Endothelial cell of umbilical vein (primary cell): ENCODE data around the gene HECW1. TPM values are rescaled to one million over a fixed set of nuclear protein-coding genes. Genes with fewer than 3 reads are reported as not detected.

Experiments used
- BruUV-seq: library from RNA; stranded (reverse); fragments of 400-500 nt; replicated peaks from 2 replicates; lab custom pipeline; 2021; lab: Mats Ljungman, UMichigan
- CTCF ChIA-PET: fragments of 300-600, 350-600 bp; sonication (Branson Sonifier 250); formaldehyde crosslinking; loops from one replicate; lab custom pipeline; 2021; ENCODE audit warnings: antibody characterized with exemption, inconsistent platforms; lab: Charles Lee
- POLR2A ChIA-PET: fragments of 300-600, 350-600 bp; sonication (Branson Sonifier 250); formaldehyde crosslinking; loops from one replicate; lab custom pipeline; 2021; ENCODE audit warnings: antibody characterized with exemption, inconsistent platforms; lab: Charles Lee
- DNase-seq: peaks from one replicate; pipeline ENCODE4 v3.0.0-alpha.2; 2011; ENCODE audit warnings: low read depth, low spot score
- FAIRE-seq: peaks from 2 replicates; lab custom pipeline; 2011; peaks lifted over from hg19 to GRCh38; lab: Jason Lieb, UNC
- H2AFZ ChIP-seq: 2 replicates; pipeline ENCODE4 v1.6.0; 2012; ENCODE audit warnings: low read depth, low read length, control low read depth, inconsistent platforms
- H3K27ac ChIP-seq: 2 replicates; pipeline ENCODE4 v1.5.1; 2011; ENCODE audit warnings: low read depth, mild to moderate bottlenecking, control low read depth, low read length, moderate library complexity; ENCODE audit not compliant: insufficient read depth
- H3K27me3 ChIP-seq, 2 experiments: 2 replicates each; pipeline versions ENCODE4 v1.6.0 to v1.6.1; 2011; ENCODE audit warnings: low read length in 2 of 2, mixed read lengths in 1 of 2; ENCODE audit not compliant: control insufficient read depth in 2 of 2, insufficient read depth in 2 of 2
- H3K36me3 ChIP-seq, 2 experiments: 2 replicates in 1 of 2; 3 replicates in 1 of 2; pipeline ENCODE4 v1.5.1; 2011; ENCODE audit warnings: low read length in 2 of 2, mild to moderate bottlenecking in 1 of 2, moderate library complexity in 1 of 2; ENCODE audit not compliant: control insufficient read depth in 2 of 2, insufficient read depth in 2 of 2; ENCODE audit errors: extremely low read depth in 1 of 2
- H3K4me1 ChIP-seq: 3 replicates; pipeline ENCODE4 v1.5.1; 2011; ENCODE audit warnings: mild to moderate bottlenecking, low read length; ENCODE audit not compliant: control insufficient read depth, insufficient read depth; ENCODE audit errors: extremely low read depth
- H3K4me2 ChIP-seq: 2 replicates; pipeline ENCODE4 v1.6.1; 2011; ENCODE audit warnings: low read length, control low read depth, mixed read lengths; ENCODE audit not compliant: insufficient read depth
- H3K4me3 ChIP-seq, 3 experiments: fragments of 200-600 bp in 1 of 3; sonication (generic), shearing (Covaris generic) in 1 of 3; replicated peaks in 1 of 3; 2 replicates each; pipeline ENCODE4 v1.5.1; 2011 to 2016; ENCODE audit warnings: control low read depth in 3 of 3, low read length in 3 of 3, mild to moderate bottlenecking in 2 of 3, inconsistent platforms in 1 of 3, low read depth in 1 of 3, moderate library complexity in 1 of 3; ENCODE audit not compliant: insufficient read depth in 1 of 3
- H3K79me2 ChIP-seq: 2 replicates; pipeline ENCODE4 v1.6.0; 2012; ENCODE audit warnings: low read length, inconsistent platforms; ENCODE audit not compliant: control insufficient read depth, insufficient read depth
- H3K9ac ChIP-seq: replicated peaks from 2 replicates; pipeline ENCODE3; 2011; ENCODE audit warnings: low read length, control low read depth; ENCODE audit not compliant: insufficient read depth; ENCODE audit errors: extremely low read depth
- H3K9me1 ChIP-seq: replicated peaks from 3 replicates; pipeline ENCODE4 v1.6.0; 2011; ENCODE audit warnings: mild to moderate bottlenecking, low read length; ENCODE audit not compliant: control insufficient read depth, insufficient read depth; ENCODE audit errors: extremely low read depth
- H3K9me3 ChIP-seq: replicated peaks from 2 replicates; pipeline ENCODE4 v1.5.1; 2012; ENCODE audit warnings: low read length, inconsistent platforms; ENCODE audit not compliant: control insufficient read depth, insufficient read depth
- H4K20me1 ChIP-seq: replicated peaks from 2 replicates; pipeline ENCODE3; 2011; ENCODE audit warnings: mild to moderate bottlenecking, low read length; ENCODE audit not compliant: control insufficient read depth, insufficient read depth; ENCODE audit errors: extremely low read depth
- CTCF ChIP-seq, 2 donors: IDR thresholded peaks; 1 replicate in 1 of 2; 2 replicates in 1 of 2; pipeline ENCODE4 v1.5.1; 2011; ENCODE audit warnings: low read length in 2 of 2, mild to moderate bottlenecking in 2 of 2, moderate library complexity in 2 of 2, control low read depth in 1 of 2, inconsistent platforms in 1 of 2, low read depth in 1 of 2; ENCODE audit not compliant: insufficient read depth in 1 of 2; ENCODE audit errors: extremely low read depth in 1 of 2
- EZH2 ChIP-seq: IDR thresholded peaks from 2 replicates; pipeline ENCODE4 v1.6.1; 2012; ENCODE audit warnings: borderline replicate concordance, low read depth, mild to moderate bottlenecking, moderate library complexity, low read length, inconsistent platforms; ENCODE audit not compliant: severe bottlenecking
- FOS ChIP-seq: IDR thresholded peaks from 2 replicates; pipeline ENCODE4 v1.6.1; 2011; ENCODE audit warnings: mild to moderate bottlenecking, low read length, moderate library complexity, borderline replicate concordance; ENCODE audit not compliant: insufficient read depth
- GATA2 ChIP-seq: IDR thresholded peaks from 2 replicates; pipeline ENCODE4 v1.7.0; 2011; ENCODE audit warnings: low read depth, mild to moderate bottlenecking, moderate library complexity, mixed read lengths, low read length; ENCODE audit not compliant: insufficient read length, insufficient read depth
- JUN ChIP-seq: IDR thresholded peaks from 2 replicates; pipeline ENCODE4 v1.6.1; 2011; ENCODE audit warnings: borderline replicate concordance, low read depth; ENCODE audit not compliant: insufficient read length, insufficient read depth
- MYC ChIP-seq: IDR thresholded peaks from one replicate; pipeline ENCODE4 v1.6.1; 2011; ENCODE audit warnings: mild to moderate bottlenecking, low read depth, low read length
- POLR2AphosphoS5 ChIP-seq: IDR thresholded peaks from 2 replicates; pipeline ENCODE4 v1.6.1; 2012; ENCODE audit warnings: low read depth, mild to moderate bottlenecking, control low read depth, low read length, moderate library complexity; ENCODE audit not compliant: insufficient read depth
- dilution Hi-C: fragments of 300-500 bp; cut with MboI; formaldehyde crosslinking; loops from one replicate; pipeline ENCODE4 v1.15.0; 2019; ENCODE audit warnings: low sequenced_read_pairs; ENCODE audit not compliant: extremely low pct_ligation_motif_present
- intact Hi-C: fragments of 100-400 bp; cut with micrococcal nuclease; formaldehyde crosslinking; loops from one replicate; pipeline ENCODE4 v1.10.0; 2022
- polyA plus RNA-seq, 4 experiments: library from polyadenylated mRNA; depleted of rRNA in 3 of 4; stranded (reverse) in 3 of 4; unstranded in 1 of 4; fragments of >200 nt; gene quantifications; 2 replicates each; pipeline versions ENCODE4 v1.2.1 to v1.2.3, GENCODE V29; 2011 to 2012; ENCODE audit warnings: missing spikeins in 1 of 4
- total RNA-seq: library from RNA; stranded (reverse); gene quantifications from 2 replicates; pipeline ENCODE4 v1.2.3, GENCODE V29; 2021

The HECW1 gene
- total and polyA plus RNA-seq, 2 donors (not counting 3 experiments of a cell fraction or from before 2014, with no cell fraction given): not detected

GRCh38 chr7:43325595-43325994 is 213.1 kb downstream of the HECW1 start:
- Histone ChIP-seq H3K4me2 (no peak overlapping the region), H3K4me1 (no peaks in the 10 kb centered on the region), H3K9me1 (no peaks in the 10 kb centered on the region), H3K36me3 (no peaks in the 10 kb centered on the region), H3K27ac (no peak overlapping the region), H4K20me1 (no peaks in the 10 kb centered on the region), H3K27me3 (no peaks in the 10 kb centered on the region), H2AFZ (no peak overlapping the region), H3K4me3 (no peak overlapping the region), H3K79me2 (no peaks in the 10 kb centered on the region), H3K9me3 (no peaks in the 10 kb centered on the region), H3K9ac (no peak overlapping the region)
- no peak for FAIRE-seq
- DNase-seq: no peak
- dilution Hi-C loops (no loop called here), intact Hi-C loops (no loop called here)
- CTCF ChIA-PET: no interaction called here
- POLR2A ChIA-PET: no interaction called here
- no TSS peak for BruUV-seq
- TF ChIP-seq FOS (no peak), JUN (no peak), MYC (no peak), GATA2 (no peak), POLR2AphosphoS5 (no peak), CTCF (IDR thresholded peaks at IDR 0.05; ENCODE audit: extremely low read depth in 1 of 2, insufficient read depth in 1 of 2, low read depth in 1 of 2, low read length in 2 of 2) (no peak), EZH2 (no peak)
